Spleen (tissue), 7 donors: ENCODE data around the gene PTPRN2.

Experiments
- POLR2A ChIP-seq, 3 donors: fragments of 450-650 bp; IDR thresholded peaks; one replicate each; pipeline ENCODE4 v1.5.1; 2017; ENCODE audit warnings: antibody characterized with exemption in 3 of 3, mild to moderate bottlenecking in 1 of 3
- POLR2AphosphoS5 ChIP-seq, 3 donors: sonication (generic); formaldehyde crosslinking; IDR thresholded peaks; one replicate each; pipeline ENCODE4 v1.5.1; 2017; ENCODE audit warnings: antibody characterized with exemption in 3 of 3
- TF ChIP-seq, protein P1 (sequence below), 11 experiments: fragments of 200-600 bp in 7 of 11; fragments of 450-650 bp in 4 of 11; sonication (generic) in 4 of 11; IDR thresholded peaks in 8 of 11; conservative IDR thresholded peaks in 3 of 11; 1 replicate in 7 of 11; 2 replicates in 4 of 11; pipeline versions ENCODE4 v1.4.0 to v1.8.0; 2016 to 2021; ENCODE audit warnings: antibody characterized with exemption in 11 of 11, inconsistent platforms in 4 of 11, mild to moderate bottlenecking in 1 of 11
- donor health status: DM: no; HTN: no; CAD: no; lungs with moderate emphysema.
- donor health status: DM: no; HTN: no; CAD: no.
- donor health status: DM: no; HTN: no; CAD: no.

DNA sequence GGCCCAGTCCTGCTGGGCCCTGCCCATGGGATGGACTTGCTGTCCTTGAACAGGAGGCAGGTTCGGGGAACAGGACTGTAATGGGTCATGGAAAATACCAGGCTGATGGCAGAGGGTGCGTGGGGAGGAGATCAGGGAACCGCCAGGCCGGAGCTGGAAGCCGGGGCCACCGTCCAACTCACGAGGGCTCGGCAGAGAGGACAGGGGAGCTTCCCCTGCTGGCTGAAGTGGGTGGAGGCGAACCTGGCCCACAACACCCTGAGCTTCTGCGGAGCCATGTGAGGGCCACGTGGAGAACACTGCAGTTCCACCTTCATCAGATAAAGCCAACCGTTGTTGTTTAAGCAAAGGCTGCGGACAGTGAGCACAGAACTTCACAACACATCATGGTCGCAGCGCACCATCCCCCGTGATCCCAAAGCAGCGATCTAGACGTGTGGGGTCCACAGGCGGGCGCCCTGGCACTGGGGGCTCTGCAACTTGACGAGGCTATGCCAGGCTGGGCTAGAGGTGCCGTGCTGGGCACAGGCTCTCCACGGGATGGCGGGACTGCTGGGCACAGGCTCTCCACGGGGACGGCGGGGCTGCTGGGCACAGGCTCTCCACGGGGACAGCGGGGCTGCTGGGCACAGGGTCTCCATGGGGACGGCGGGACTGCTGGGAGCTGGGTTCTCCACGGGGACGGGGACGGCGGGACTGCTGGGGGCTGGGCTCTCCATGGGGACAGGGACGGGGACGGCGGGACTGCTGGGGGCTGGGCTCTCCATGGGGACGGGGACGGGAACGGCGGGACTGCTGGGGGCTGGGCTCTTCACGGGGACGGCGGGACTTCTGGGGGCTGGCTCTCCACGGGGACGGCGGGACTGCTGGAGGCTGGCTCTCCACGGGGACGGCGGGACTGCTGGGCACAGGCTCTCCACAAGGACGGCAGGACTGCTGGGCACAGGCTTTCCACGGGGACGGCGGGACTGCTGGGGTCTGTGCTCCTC is 777.5 kb downstream of the PTPRN2 start:
- TF ChIP-seq, protein P1, sequence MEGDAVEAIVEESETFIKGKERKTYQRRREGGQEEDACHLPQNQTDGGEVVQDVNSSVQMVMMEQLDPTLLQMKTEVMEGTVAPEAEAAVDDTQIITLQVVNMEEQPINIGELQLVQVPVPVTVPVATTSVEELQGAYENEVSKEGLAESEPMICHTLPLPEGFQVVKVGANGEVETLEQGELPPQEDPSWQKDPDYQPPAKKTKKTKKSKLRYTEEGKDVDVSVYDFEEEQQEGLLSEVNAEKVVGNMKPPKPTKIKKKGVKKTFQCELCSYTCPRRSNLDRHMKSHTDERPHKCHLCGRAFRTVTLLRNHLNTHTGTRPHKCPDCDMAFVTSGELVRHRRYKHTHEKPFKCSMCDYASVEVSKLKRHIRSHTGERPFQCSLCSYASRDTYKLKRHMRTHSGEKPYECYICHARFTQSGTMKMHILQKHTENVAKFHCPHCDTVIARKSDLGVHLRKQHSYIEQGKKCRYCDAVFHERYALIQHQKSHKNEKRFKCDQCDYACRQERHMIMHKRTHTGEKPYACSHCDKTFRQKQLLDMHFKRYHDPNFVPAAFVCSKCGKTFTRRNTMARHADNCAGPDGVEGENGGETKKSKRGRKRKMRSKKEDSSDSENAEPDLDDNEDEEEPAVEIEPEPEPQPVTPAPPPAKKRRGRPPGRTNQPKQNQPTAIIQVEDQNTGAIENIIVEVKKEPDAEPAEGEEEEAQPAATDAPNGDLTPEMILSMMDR (IDR thresholded peaks at IDR 0.05 in 8 of 11, conservative IDR thresholded peaks at IDR 0.05 in 3 of 11), result no peak
- TF ChIP-seq POLR2AphosphoS5 (IDR thresholded peaks at IDR 0.05) (no peak), POLR2A (IDR thresholded peaks at IDR 0.05) (no peak)
